Measurements from ENCODE around the gene SLC38A3.

- TF ChIP-seq CTCF (IDR thresholded peaks at IDR 0.05; ENCODE audit: low read depth, low read length) (no peak), MAX (IDR thresholded peaks at IDR 0.05; ENCODE audit: low read depth, low read length) (no peak)
Observed at GRCh38 chr3:50220109-50220508, 15.0 kb downstream of the SLC38A3 start.

All from NB4 (cell line).